NCI-H2081 treated with DMSO at 0.1 percent for 48 hours (cell line): ENCODE results near the gene TMEM174.
"Not testable (repeated sequence)": the region's sequence is repeated elsewhere in the genome, so short reads cannot be mapped to it uniquely, and the experiment has no call there.

Experiments
- DNase-seq: peaks from one replicate; lab custom pipeline; 2025; lab: John Stamatoyannopoulos, UW

Gene TMEM174

DNA sequence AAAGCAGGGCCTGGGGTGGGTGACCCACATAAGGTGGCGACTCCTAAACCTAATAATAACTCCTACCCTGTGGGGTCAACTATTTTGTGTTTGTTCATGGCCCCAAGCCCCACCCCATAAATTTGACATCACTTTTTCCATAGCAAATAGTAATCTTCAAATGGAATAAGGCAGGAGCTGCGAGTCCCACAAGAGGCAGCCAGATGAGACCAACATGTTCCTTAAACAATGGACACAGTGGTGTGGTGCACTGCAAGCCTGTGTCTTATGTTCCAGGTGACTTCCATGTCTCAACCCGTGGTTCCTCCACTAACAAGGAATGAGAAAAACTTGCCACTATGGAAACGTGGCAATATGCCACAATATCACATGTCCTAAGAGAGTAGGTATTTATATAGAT is 20.6 kb downstream of the TMEM174 start:
- no peak for DNase-seq

DNA sequence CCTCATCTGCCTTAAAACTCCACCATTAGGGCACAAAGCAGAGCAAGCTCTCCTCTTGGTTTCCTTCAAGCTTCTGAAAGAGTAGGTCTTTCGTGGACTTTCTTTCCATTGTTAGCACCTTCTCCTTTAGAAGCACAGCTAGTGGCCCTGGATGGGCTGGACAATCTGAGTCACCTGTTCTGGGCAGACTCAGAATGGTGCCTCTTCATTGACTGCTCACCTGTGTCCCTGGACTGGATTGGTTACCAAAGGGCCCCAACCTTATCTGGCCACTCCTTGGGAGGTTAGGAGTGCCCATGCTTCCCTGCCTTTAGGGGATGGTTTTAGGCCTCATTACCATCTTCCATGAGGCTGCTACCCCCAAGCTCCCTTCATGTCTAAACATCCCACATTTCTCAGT is 23.2 kb downstream of the TMEM174 start:
- DNase-seq = no peak

- no peak for DNase-seq
These were observed 24.8 kb downstream of the TMEM174 start for GRCh38 chr5:73197637-73198257.

DNA sequence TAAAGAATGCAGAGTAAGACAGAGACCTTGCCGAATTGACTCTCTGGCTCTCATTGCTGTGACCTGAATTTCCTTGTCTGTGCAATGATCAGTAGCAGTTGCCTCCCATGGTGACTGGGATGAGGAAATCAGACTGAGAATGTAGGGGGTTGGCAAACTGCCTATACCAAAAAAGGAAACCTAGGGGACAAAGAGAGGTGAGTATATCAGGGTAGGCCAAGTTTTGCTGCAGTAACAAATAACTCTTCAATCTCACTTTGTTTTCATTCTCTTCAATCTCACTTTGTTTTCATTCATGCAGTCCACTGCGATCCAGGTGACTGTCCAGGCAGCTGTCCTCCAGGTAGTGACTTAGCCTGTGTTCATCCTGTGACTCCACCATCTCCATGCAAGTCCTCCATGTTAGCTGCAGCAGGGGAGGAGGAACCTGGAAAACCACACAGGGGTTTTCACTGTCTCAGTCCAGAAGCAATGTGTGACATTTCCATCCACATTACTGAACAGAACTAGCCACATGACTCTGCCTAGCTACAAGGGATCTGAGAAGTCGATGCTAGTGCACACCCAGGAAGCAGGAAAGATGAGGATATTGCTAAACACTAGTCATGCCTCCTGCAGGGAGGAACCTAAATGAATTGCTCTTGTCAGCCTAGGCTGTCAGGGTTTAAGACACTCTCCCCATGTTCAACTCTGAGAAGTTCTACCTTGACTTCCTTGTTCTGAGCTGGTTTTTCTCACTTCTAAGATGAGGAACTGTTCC is 26.0 kb downstream of the TMEM174 start:
- no peak for DNase-seq

- DNase-seq = no peak
These were observed 26.7 kb downstream of the TMEM174 start for GRCh38 chr5:73199671-73200070.

GRCh38 chr5:73201547-73202513 is 28.8 kb downstream of the TMEM174 start:
- no peak for DNase-seq

DNA sequence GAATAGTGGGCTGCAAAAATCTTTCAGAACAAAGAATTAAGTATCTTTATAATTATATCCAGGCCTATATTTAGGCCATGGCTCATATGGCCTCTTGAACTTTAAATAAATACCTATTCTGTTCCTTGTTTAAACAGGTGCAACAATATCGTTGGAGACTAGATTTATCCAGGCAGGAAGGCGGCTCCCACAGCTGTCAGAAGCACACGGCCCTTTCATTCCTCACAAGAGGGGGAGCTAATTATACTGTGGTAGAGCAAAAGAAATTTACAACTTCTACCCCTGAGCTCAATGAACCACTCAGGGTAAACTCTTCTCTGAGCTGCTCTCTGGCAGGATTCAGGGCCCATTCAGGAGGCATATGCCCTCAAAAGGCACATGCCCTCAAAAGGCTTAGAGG is 31.3 kb downstream of the TMEM174 start:
- peak; percentile 85 for DNase-seq

DNA sequence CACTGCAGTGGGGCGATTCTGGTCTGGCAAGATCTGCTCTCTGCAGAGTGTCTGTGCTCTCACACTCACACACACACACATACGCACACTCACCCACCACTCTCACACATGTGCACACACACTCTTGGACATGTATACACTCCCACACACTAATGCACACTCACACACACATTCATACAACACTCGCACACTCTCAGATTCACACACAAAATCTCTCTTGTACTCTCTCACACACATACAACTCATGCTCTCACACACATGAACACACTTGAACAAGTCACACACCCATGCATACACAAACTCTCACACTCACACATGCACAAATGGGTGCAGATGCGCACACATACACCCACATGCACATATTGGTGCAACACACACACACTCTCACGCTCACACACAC is 31.7 kb downstream of the TMEM174 start:
- no peak for DNase-seq

DNA sequence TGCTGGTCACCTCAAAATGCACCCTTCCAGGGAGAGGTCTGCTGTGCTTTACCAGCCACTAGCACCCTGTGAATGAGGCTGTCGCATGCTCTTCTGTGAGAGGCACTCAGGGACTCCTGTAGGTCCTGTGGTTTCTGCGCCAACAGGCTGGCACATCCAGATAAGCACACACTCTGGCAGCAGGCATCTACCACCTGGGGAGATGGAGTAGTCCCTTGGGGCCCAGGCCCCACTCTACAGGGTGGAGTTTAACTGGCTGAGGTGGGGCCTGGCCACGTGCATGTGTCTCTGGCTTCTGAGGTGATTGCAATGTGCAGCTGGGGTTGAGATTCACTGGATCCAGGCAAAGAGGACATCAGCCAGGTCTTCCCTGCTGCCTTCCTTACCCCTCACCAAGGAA is 32.3 kb downstream of the TMEM174 start:
- DNase-seq = peak; percentile 16

- not testable (repeated sequence) for DNase-seq
These were observed 34.2 kb downstream of the TMEM174 start for GRCh38 chr5:73207239-73207638.

DNA sequence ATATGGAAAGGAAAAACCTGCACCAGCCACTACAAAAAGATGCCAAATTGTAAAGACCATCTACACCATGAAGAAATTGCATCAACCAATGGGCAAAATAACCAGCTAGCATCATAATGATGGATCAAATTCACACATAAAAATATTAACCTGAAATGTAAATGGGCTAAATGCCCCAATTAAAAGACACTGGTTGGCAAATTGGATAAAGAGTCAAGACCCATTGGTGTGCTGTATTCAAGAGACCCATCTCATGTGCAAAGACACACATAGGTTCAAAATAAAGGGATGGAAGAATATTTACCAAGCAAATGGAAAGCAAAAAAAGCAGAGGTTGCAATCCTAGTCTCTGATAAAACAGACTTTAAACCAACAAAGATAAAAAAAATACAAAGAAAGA is 36.1 kb downstream of the TMEM174 start:
- not testable (repeated sequence) for DNase-seq

DNA sequence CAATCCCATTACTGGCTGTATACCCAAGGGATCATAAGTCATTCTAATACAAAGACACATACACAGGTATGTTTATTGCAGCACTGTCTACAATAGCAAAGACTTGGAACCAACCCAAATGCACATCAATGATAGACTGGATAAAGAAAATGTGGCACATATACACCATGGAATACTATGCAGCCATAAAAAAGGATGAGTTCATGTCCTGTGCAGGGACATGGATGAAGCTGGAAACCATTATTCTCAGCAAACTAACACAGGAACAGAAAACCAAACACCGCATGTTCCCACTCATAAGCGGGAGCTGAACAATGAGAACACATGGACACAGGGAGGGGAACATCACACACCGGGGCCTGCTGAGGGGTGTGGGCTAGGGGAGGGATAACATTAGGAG is 39.7 kb downstream of the TMEM174 start:
- not testable (repeated sequence) for DNase-seq

DNA sequence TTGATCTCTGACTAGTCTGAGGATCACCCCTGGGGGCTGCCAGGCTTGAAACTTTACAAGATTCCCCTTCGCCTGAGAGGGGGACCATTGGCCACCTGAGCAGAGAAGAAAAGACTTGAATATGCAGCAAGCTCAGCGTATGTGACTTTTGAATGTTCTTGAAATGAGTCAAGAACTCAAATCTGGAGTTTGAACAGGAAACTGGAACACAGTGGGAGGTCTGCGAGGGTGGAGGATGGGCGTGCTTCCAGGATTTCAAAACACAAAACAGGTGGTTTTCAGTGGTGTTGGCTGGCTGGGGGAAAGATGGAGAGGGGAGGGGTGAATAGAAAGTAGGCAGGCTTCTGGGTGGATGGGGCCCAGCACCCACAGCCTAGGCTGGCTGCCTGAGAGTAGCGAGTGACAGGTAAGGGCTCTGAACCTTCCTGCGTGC is 40.6 kb downstream of the TMEM174 start:
- DNase-seq = no peak

GRCh38 chr5:73214306-73214705 is 41.3 kb downstream of the TMEM174 start:
- no peak for DNase-seq

- DNase-seq = peak; percentile 1
These were observed 42.0 kb downstream of the TMEM174 start for GRCh38 chr5:73214996-73215395.

GRCh38 chr5:73215531-73215890 is 42.5 kb downstream of the TMEM174 start:
- no peak for DNase-seq

DNA sequence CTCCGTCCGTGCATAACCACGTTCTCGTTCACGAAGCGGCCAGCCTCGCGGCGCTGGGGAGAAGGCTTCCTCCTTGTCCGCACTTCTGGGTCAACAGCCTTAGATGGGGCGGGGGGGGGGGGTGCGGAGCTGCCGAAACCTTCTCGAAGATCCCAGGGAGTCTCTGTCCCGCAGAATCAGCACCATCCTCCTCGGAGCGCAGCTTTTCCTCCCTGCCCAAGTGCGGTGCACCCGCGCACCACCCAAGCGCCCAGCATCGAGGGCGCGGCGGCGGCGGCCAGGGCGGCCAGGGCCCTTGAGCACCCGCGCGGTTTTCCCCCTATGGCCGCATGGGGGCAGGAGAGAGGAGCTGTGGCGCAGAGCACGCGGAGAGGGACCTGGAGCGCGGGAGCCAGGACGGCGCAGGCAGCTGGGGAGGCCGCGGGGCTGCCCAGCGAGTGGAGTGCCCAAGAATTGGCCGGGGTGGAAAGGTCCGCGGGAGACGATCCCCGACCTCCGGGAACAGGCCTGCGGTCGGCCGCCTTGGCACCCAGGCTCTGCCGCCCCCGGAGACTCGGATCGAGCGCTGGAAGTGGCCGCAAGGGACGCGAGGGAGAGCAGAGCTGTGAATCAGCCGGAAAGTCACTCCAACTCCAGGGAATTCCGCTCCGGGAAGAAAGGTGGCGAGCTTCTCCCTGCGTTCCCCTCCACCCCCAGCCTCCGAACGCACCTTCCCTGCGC is 43.1 kb downstream of the TMEM174 start:
- peak; percentile 3 for DNase-seq

DNA sequence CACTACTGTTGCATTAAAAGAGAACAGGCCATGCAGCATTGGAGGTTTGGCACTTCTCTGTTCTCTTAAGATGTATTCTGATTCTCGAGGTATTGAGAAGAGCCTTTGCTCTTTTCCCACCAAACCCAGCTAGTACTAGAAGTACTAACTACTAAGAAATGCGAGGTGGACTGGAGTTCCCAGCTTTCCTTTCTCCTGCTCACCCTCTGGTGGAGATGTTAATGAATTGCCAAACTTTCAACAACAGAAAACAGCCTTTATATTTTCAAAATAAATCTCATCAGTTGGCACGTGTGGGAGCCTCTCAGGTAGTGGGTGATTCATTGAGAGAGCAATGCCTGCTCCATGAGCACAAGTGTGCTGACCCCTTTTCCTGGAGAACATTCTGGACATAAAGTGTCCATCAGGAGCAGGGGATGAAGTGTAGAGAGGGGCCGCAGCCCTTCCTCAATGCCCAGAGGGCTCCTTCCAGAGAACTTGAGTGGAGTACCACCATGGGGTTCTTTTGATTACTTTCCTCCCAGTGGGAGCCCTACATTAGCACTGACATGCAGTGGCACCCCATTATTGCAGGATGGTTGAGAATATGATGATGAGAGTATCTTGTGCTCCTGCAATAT is 45.7 kb downstream of the TMEM174 start:
- DNase-seq = no peak

GRCh38 chr5:73219336-73219735 is 46.3 kb downstream of the TMEM174 start:
- not testable (repeated sequence) for DNase-seq

GRCh38 chr5:73221161-73221560 is 48.2 kb downstream of the TMEM174 start:
- no peak for DNase-seq

GRCh38 chr5:73221726-73222125 is 48.7 kb downstream of the TMEM174 start:
- no peak for DNase-seq
